HepG2 (cell line): Measurements from ENCODE around the gene RHEBL1. TPM values are rescaled to one million over a fixed set of nuclear protein-coding genes. Genes with fewer than 3 reads are reported as not detected.

Experiments
- CREB1 ChIP-seq, 2 experiments: fragments of 450-650 bp in 1 of 2; IDR thresholded peaks; 2 replicates each; pipeline ENCODE4 v1.6.1; 2016 to 2017; ENCODE audit warnings: control low read depth in 1 of 2, mild to moderate bottlenecking in 1 of 2, missing compliant biosample characterization in 1 of 2, missing genetic modification characterization in 1 of 2
- CTCF ChIP-seq: sonication (generic); formaldehyde crosslinking; IDR thresholded peaks from 2 replicates; pipeline ENCODE4 v1.5.0; 2020; ENCODE audit warnings: mild to moderate bottlenecking, missing genetic modification reagents, moderate library complexity
- ETV5 ChIP-seq: IDR thresholded peaks from 2 replicates; pipeline ENCODE4 v1.6.1; 2018; ENCODE audit warnings: missing biosample characterization, missing genetic modification reagents, inconsistent platforms, borderline replicate concordance
- HNRNPLL ChIP-seq: fragments of 200-400 bp; formaldehyde crosslinking; IDR thresholded peaks from 2 replicates; pipeline ENCODE4 v1.6.1; 2017; ENCODE audit warnings: mild to moderate bottlenecking, low read depth, low read length; ENCODE audit not compliant: poor library complexity, severe bottlenecking
- KDM5B ChIP-seq: sonication (generic); formaldehyde crosslinking; IDR thresholded peaks from 2 replicates; pipeline ENCODE4 v1.4.0; 2020; ENCODE audit warnings: missing genetic modification reagents, mild to moderate bottlenecking, borderline replicate concordance
- MZF1 ChIP-seq: sonication (generic); formaldehyde crosslinking; IDR thresholded peaks from 2 replicates; pipeline ENCODE4 v1.8.1; 2023; ENCODE audit warnings: mild to moderate bottlenecking, missing genetic modification reagents, borderline replicate concordance
- NCOA5 ChIP-seq: sonication (generic); formaldehyde crosslinking; IDR thresholded peaks from 2 replicates; pipeline ENCODE4 v1.4.0; 2020; ENCODE audit warnings: missing genetic modification reagents
- NR2C2 ChIP-seq: sonication (generic); formaldehyde crosslinking; IDR thresholded peaks from 2 replicates; pipeline ENCODE4 v1.4.0; 2020; ENCODE audit warnings: missing genetic modification reagents, mild to moderate bottlenecking, moderate library complexity, borderline replicate concordance
- TGIF2 ChIP-seq: IDR thresholded peaks from 2 replicates; pipeline ENCODE4 v1.6.1; 2016; ENCODE audit warnings: control low read depth, missing compliant biosample characterization
- ZFP62 ChIP-seq: sonication (generic); formaldehyde crosslinking; IDR thresholded peaks from 2 replicates; pipeline ENCODE4 v1.4.0; 2020; ENCODE audit warnings: missing genetic modification reagents
- ZHX2 ChIP-seq, 2 experiments: sonication (generic) in 1 of 2; formaldehyde crosslinking in 1 of 2; IDR thresholded peaks; 2 replicates each; pipeline versions ENCODE4 v1.6.1 to v1.9.0; 2014 to 2022; ENCODE audit warnings: antibody characterized with exemption in 1 of 2, borderline replicate concordance in 1 of 2, inconsistent platforms in 1 of 2, low read depth in 1 of 2, missing genetic modification reagents in 1 of 2
- ZNF761 ChIP-seq: sonication (generic); formaldehyde crosslinking; conservative IDR thresholded peaks from 2 replicates; pipeline ENCODE4 v1.4.0; 2020; ENCODE audit warnings: mild to moderate bottlenecking, missing genetic modification reagents
- ZNF776 ChIP-seq: sonication (generic); formaldehyde crosslinking; IDR thresholded peaks from 2 replicates; pipeline ENCODE4 v1.4.0; 2020; ENCODE audit warnings: mild to moderate bottlenecking, missing genetic modification reagents
- polyA plus RNA-seq, 8 experiments: library from polyadenylated mRNA; depleted of rRNA in 3 of 8; stranded (reverse) in 7 of 8; unstranded in 1 of 8; fragments of >200 nt; fragmentation: Illumina TruSeq in 4 of 8; extraction: Trizol in 4 of 8; gene quantifications; 2 replicates each; pipeline versions ENCODE4 v1.2.1 to v1.2.3, GENCODE V29; 2011 to 2016; ENCODE audit warnings: low read depth in 4 of 8, missing spikeins in 1 of 8, mixed read lengths in 1 of 8; ENCODE audit not compliant: insufficient read depth in 1 of 8
- total RNA-seq, 5 experiments: library from RNA; depleted of rRNA; stranded (reverse); fragments of >200 nt; fragmentation: Illumina TruSeq; extraction: Trizol; gene quantifications; 2 replicates each; pipeline ENCODE4 v1.2.3, GENCODE V29; 2016; ENCODE audit warnings: low read depth in 1 of 5
- TF ChIP-seq, protein P1 (sequence below): sonication (generic); formaldehyde crosslinking; IDR thresholded peaks from 2 replicates; pipeline ENCODE4 v1.5.1; 2020; ENCODE audit warnings: mild to moderate bottlenecking, missing genetic modification reagents, borderline replicate concordance

Gene RHEBL1
- total and polyA plus RNA-seq, 2 of the 13 experiments (the other 11 are each of a cell fraction or from before 2014, with no cell fraction given), result 1.4 to 2.5 TPM

DNA sequence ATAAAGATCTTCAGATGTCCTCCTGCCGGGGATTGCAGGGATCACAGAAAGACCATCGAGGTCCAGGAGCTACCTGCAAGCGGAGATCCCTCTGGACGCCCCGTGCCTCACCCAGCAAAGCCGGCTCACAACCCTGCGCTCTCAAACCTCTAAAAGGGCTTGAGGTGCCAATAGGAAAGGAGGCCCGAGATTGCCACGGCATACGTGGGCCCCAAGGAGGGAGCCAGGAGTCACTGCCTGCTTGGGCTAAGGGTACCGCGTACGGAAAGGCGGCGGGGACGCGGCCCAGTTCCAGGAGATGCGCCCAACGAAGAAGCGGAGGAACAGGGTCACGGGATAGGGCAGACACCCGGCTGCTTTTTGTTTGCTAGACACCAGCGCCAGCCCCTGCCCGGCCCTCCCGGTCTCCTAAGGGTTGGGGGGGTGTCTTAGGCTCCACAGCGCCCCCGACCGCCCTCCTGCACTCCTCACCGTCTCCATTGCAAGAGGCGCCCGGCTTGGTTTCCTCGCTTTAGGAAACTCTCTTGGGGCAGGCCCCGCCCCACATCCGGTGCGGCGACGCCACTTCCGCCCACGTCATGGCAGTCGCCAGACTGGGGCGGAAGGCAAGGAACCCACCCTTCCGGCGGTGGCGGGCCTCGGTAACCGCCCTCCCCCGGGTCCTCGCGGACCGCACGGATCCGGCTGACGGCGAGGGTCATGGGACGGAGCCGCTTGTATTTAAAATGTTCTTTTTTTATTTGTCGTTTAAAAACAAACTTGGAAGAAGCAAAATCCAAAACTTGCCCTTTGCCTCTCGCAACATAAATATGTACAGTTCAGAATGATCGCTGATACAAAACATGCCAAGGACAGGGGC, 51.3 kb downstream of the RHEBL1 start, which contains the start of gene PRKAG1 (continued):
- peak; percentile 89 for TF ChIP-seq CREB1 (IDR thresholded peaks at IDR 0.05)
- peak; percentile 97 for TF ChIP-seq CREB1 (CRISPR knock-in tag; IDR thresholded peaks at IDR 0.05)
- peak; percentile 91 for TF ChIP-seq KDM5B
- peak; percentile 51; the same call in 1 of the 2 replicates for TF ChIP-seq NR2C2 (CRISPR knock-in tag)
- no peak; the same call in 1 of the 2 replicates for TF ChIP-seq ZNF776
- peak; percentile 55; the same call in 1 of the 2 replicates for TF ChIP-seq ZNF761
- TF ChIP-seq ETV5 (CRISPR knock-in tag), result peak; percentile 94
- no peak for TF ChIP-seq MZF1 (CRISPR knock-in tag)
- peak; percentile 75 for TF ChIP-seq ZHX2 (IDR thresholded peaks at IDR 0.05; ENCODE audit: low read depth)
- no peak for TF ChIP-seq ZHX2 (CRISPR knock-in tag; IDR thresholded peaks at IDR 0.05; ENCODE audit: borderline replicate concordance)
- TF ChIP-seq CTCF (CRISPR knock-in tag), result peak; percentile 83
- TF ChIP-seq TGIF2 (CRISPR knock-in tag), result no peak
- TF ChIP-seq ZFP62 (CRISPR knock-in tag), result no peak
- TF ChIP-seq HNRNPLL, result peak; percentile 71
- TF ChIP-seq, protein P1, sequence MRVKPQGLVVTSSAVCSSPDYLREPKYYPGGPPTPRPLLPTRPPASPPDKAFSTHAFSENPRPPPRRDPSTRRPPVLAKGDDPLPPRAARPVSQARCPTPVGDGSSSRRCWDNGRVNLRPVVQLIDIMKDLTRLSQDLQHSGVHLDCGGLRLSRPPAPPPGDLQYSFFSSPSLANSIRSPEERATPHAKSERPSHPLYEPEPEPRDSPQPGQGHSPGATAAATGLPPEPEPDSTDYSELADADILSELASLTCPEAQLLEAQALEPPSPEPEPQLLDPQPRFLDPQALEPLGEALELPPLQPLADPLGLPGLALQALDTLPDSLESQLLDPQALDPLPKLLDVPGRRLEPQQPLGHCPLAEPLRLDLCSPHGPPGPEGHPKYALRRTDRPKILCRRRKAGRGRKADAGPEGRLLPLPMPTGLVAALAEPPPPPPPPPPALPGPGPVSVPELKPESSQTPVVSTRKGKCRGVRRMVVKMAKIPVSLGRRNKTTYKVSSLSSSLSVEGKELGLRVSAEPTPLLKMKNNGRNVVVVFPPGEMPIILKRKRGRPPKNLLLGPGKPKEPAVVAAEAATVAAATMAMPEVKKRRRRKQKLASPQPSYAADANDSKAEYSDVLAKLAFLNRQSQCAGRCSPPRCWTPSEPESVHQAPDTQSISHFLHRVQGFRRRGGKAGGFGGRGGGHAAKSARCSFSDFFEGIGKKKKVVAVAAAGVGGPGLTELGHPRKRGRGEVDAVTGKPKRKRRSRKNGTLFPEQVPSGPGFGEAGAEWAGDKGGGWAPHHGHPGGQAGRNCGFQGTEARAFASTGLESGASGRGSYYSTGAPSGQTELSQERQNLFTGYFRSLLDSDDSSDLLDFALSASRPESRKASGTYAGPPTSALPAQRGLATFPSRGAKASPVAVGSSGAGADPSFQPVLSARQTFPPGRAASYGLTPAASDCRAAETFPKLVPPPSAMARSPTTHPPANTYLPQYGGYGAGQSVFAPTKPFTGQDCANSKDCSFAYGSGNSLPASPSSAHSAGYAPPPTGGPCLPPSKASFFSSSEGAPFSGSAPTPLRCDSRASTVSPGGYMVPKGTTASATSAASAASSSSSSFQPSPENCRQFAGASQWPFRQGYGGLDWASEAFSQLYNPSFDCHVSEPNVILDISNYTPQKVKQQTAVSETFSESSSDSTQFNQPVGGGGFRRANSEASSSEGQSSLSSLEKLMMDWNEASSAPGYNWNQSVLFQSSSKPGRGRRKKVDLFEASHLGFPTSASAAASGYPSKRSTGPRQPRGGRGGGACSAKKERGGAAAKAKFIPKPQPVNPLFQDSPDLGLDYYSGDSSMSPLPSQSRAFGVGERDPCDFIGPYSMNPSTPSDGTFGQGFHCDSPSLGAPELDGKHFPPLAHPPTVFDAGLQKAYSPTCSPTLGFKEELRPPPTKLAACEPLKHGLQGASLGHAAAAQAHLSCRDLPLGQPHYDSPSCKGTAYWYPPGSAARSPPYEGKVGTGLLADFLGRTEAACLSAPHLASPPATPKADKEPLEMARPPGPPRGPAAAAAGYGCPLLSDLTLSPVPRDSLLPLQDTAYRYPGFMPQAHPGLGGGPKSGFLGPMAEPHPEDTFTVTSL (CRISPR knock-in tag), result 0 out of 2 replicates have a peak, but pooled peaks have one; percentile 18
- TF ChIP-seq NCOA5 (CRISPR knock-in tag), result no peak
